SK-N-SH treated with all-trans-retinoic acid at 6 μM for 48 hours (cell line): ENCODE data around the gene LPP.

Experiments
- ESRRG ChIP-seq: fragments of 250-450 bp; sonication (Bioruptor Pico); IDR thresholded peaks from 2 replicates; pipeline ENCODE4 v1.6.1; 2021; ENCODE audit warnings: mild to moderate bottlenecking
- GLIS3 ChIP-seq: fragments of 250-450 bp; sonication (Bioruptor Pico); IDR thresholded peaks from 2 replicates; pipeline ENCODE4 v1.5.0; 2020; ENCODE audit warnings: mild to moderate bottlenecking, moderate library complexity
- ISL1 ChIP-seq: fragments of 250-450 bp; sonication (Bioruptor Pico); IDR thresholded peaks from 2 replicates; pipeline ENCODE4 v2.1.2; 2022; ENCODE audit warnings: mild to moderate bottlenecking, moderate library complexity
- TCF4 ChIP-seq: fragments of 250-450 bp; sonication (Bioruptor Pico); IDR thresholded peaks from 2 replicates; pipeline ENCODE4 v1.8.0; 2021; ENCODE audit warnings: mild to moderate bottlenecking, moderate library complexity, borderline replicate concordance
- ZC3H10 ChIP-seq: fragments of 250-450 bp; sonication (Bioruptor Pico); IDR thresholded peaks from 2 replicates; pipeline ENCODE4 v1.5.1; 2021; ENCODE audit warnings: mild to moderate bottlenecking, moderate library complexity
- ZFP3 ChIP-seq: fragments of 250-450 bp; sonication (Bioruptor Pico); IDR thresholded peaks from 2 replicates; pipeline ENCODE4 v1.5.0; 2020; ENCODE audit warnings: mild to moderate bottlenecking, moderate library complexity
- TF ChIP-seq, protein P1 (sequence below): fragments of 250-450 bp; sonication (Bioruptor Pico); IDR thresholded peaks from 2 replicates; pipeline ENCODE4 v1.5.1; 2020; ENCODE audit warnings: low read depth, mild to moderate bottlenecking, moderate library complexity
- TF ChIP-seq, protein P2 (sequence below): fragments of 250-450 bp; sonication (Bioruptor Pico); IDR thresholded peaks from 2 replicates; pipeline ENCODE4 v1.8.0; 2020; ENCODE audit warnings: mild to moderate bottlenecking, moderate library complexity, borderline replicate concordance

DNA sequence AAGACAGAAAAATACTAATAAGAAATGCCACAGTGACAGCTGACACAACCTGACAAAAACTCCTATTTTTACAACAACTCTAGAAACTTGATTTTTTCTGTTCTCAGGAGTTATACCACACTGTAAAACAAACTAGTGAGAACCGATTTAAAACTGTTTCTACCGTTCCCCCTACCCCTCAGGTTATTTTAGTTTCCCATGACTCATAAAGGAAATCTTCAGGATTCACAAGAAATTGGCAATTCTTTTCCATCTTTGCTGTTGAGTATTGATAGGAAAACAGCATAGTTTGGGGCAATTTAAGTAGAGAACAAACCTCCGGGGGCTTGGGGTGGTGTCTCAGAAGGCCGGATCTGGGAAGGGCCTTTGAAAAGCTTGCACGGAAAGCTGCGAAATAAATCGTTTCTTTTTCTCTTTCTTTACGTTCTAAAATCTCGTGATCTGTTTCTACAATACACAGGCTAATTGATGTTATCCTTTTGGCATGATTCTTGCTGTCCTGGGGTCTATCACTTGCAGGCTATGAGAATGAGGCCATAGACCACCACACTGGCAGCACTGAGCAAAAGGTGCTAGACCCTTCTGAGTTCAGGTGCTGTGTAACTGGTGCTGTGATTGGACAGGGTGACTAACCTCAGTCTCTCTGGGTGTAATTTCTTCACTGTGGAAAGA lies 89.3 kb downstream of the LPP start:
- TF ChIP-seq ESRRG (CRISPR knock-in tag) (no peak), ZFP3 (no peak), ISL1 (CRISPR knock-in tag) (no peak), GLIS3 (no peak), ZC3H10 (no peak), TCF4 (CRISPR knock-in tag) (no peak)
- TF ChIP-seq, protein P1, sequence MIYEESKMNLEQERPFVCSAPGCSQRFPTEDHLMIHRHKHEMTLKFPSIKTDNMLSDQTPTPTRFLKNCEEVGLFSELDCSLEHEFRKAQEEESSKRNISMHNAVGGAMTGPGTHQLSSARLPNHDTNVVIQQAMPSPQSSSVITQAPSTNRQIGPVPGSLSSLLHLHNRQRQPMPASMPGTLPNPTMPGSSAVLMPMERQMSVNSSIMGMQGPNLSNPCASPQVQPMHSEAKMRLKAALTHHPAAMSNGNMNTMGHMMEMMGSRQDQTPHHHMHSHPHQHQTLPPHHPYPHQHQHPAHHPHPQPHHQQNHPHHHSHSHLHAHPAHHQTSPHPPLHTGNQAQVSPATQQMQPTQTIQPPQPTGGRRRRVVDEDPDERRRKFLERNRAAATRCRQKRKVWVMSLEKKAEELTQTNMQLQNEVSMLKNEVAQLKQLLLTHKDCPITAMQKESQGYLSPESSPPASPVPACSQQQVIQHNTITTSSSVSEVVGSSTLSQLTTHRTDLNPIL (CRISPR knock-in tag), result no peak
- TF ChIP-seq, protein P2, sequence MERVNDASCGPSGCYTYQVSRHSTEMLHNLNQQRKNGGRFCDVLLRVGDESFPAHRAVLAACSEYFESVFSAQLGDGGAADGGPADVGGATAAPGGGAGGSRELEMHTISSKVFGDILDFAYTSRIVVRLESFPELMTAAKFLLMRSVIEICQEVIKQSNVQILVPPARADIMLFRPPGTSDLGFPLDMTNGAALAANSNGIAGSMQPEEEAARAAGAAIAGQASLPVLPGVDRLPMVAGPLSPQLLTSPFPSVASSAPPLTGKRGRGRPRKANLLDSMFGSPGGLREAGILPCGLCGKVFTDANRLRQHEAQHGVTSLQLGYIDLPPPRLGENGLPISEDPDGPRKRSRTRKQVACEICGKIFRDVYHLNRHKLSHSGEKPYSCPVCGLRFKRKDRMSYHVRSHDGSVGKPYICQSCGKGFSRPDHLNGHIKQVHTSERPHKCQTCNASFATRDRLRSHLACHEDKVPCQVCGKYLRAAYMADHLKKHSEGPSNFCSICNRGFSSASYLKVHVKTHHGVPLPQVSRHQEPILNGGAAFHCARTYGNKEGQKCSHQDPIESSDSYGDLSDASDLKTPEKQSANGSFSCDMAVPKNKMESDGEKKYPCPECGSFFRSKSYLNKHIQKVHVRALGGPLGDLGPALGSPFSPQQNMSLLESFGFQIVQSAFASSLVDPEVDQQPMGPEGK, result no peak
